ENCODE measurements around the gene NDUFA5. TPM values are rescaled to one million over a fixed set of nuclear protein-coding genes. Genes with fewer than 3 reads are reported as not detected.

NDUFA5 gene
- total and polyA plus RNA-seq, 10 donors, result 40.6 to 85.2 (median 54.2) TPM

DNA sequence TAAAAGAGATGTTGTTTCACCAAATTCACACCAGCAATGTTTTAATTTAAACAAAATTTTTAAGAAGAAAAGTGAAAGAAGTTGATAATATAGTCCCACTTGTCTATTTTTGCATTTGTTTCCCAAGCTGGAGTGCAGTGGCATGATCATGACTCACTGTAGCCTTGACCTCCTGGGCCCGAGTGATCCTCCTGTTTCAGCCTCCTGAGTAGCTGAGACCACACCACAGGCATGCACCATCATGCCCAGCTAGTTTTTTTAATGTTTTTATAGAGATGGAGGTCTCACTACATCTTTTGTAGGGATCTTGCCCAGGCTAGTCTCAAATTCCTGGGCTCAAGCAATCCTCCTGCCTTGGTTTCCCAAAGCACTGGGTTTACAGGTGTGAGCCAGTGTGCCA lies 14.1 kb upstream of the NDUFA5 start:
- no peaks in the 10 kb centered on the region for H3K9me3 ChIP-seq
- H3K27ac ChIP-seq, result no peak overlapping the region
- WGBS, 5 donors, result 66 to 91% (median 78%) methylated on average over 1 of the region's 1 CpG
- intact Hi-C loops (cut with DNase I; ENCODE audit: low total_unique reads), result no loop called here
- H3K36me3 ChIP-seq, result no peaks in the 10 kb centered on the region
- H3K27me3 ChIP-seq (replicated peaks in 1 of 7), result no peaks in the 10 kb centered on the region
- DNase-seq, result no peak
- TF ChIP-seq CTCF (IDR thresholded peaks at IDR 0.05 in 8 of 11, conservative IDR thresholded peaks at IDR 0.05 in 3 of 11) (no peak), POLR2AphosphoS5 (IDR thresholded peaks at IDR 0.05) (no peak), POLR2A (IDR thresholded peaks at IDR 0.05) (no peak)
- H3K4me3 ChIP-seq, result no peak overlapping the region
- H3K4me1 ChIP-seq, result peaks cover 0 to 7% (median 0%) of the 10 kb centered on the region in 6 donors

DNA sequence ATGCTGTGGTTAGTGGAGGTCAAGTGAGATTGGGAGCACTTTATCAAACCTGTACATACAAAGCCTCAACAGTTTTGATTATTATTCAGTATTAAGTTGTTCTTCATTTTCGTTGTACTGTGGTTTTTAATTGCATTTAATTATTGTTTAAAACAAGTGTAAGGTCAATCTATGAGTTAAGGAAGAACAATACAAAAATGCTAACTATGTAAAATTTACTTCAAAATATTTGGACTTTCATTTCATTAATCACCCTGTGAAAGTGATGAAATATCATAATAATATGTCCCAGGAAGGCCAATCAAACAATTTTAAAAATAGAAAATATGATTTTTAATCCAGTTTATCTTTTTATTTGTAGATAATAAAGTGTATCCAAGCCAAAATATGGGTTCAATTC lies 13.6 kb upstream of the NDUFA5 start:
- DNase-seq, result no peak
- intact Hi-C loops (cut with DNase I; ENCODE audit: low total_unique reads), result no loop called here
- Histone ChIP-seq H3K4me1 (peaks cover 0 to 7% (median 0%) of the 10 kb centered on the region in 6 donors), H3K36me3 (no peaks in the 10 kb centered on the region), H3K27me3 (replicated peaks in 1 of 7) (no peaks in the 10 kb centered on the region), H3K4me3 (no peak overlapping the region), H3K9me3 (no peaks in the 10 kb centered on the region), H3K27ac (no peak overlapping the region)
- TF ChIP-seq POLR2AphosphoS5 (IDR thresholded peaks at IDR 0.05) (no peak), CTCF (IDR thresholded peaks at IDR 0.05 in 8 of 11, conservative IDR thresholded peaks at IDR 0.05 in 3 of 11) (no peak), POLR2A (IDR thresholded peaks at IDR 0.05) (no peak)
- 50 to 59% (median 53%) methylated on average over 1 of the region's 1 CpG for WGBS, 5 donors

DNA sequence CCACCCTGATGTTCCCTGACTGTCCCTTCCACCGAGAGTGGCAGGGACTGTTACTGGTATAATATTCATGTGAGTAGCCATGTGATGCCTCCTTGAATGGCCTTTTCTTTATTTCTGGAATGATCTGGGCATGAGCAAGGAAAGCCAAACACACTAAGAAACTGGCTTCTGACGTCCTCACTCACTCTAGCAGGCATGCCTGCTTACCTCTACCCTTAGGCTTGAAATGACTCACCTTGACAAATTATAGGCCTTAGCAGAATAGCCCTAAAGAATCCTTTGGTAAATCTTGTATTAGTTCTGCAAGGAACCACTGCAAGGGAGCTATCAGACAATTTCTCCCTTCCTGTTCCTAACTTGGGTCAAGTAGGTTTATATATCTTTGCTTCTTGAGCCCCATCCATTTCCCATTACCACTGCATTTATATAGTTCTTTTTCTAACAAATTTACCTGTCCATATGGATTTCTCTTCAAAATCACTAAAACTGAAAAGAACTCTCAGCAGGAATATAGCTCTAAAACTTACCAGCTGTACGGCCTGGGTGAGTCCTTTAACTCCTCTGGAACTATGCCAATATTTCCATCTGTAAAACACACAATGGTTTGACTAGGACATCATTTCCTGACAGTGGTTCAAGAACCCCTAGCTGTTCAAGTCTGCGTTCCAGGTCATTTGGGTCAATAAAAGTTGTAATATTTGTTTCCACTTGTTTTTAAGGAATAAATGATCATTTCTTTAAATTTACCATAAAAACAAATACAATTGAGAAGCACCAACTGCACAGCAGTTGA lies 13.0 kb upstream of the NDUFA5 start:
- Histone ChIP-seq H3K27ac (no peak overlapping the region), H3K4me3 (no peak overlapping the region), H3K36me3 (no peaks in the 10 kb centered on the region), H3K27me3 (replicated peaks in 1 of 7) (no peaks in the 10 kb centered on the region), H3K4me1 (peaks cover 0 to 7% (median 0%) of the 10 kb centered on the region in 6 donors), H3K9me3 (no peaks in the 10 kb centered on the region)
- DNase-seq, result no peak
- 66 to 80% (median 73%) methylated on average over 4 of the region's 4 CpGs for WGBS, 5 donors
- TF ChIP-seq CTCF (IDR thresholded peaks at IDR 0.05 in 8 of 11, conservative IDR thresholded peaks at IDR 0.05 in 3 of 11) (no peak), POLR2AphosphoS5 (IDR thresholded peaks at IDR 0.05) (no peak), POLR2A (IDR thresholded peaks at IDR 0.05) (no peak)
- intact Hi-C loops (cut with DNase I; ENCODE audit: low total_unique reads), result no loop called here

GRCh38 chr7:123569352-123570010 lies 11.9 kb upstream of the NDUFA5 start:
- no peak for DNase-seq
- no peak overlapping the region for H3K27ac ChIP-seq
- 2 to 14% (median 8%) methylated on average over 2 of the region's 2 CpGs for whole genome bisulfite sequencing, 5 donors
- TF ChIP-seq POLR2AphosphoS5 (IDR thresholded peaks at IDR 0.05) (no peak), POLR2A (IDR thresholded peaks at IDR 0.05) (no peak), CTCF (IDR thresholded peaks at IDR 0.05 in 8 of 11, conservative IDR thresholded peaks at IDR 0.05 in 3 of 11) (no peak)
- no peaks in the 10 kb centered on the region for H3K36me3 ChIP-seq
- H3K4me1 ChIP-seq, result peaks cover 0 to 7% (median 0%) of the 10 kb centered on the region in 6 donors
- no peaks in the 10 kb centered on the region for H3K27me3 ChIP-seq (replicated peaks in 1 of 7)
- no peak overlapping the region for H3K4me3 ChIP-seq
- intact Hi-C loops (cut with DNase I; ENCODE audit: low total_unique reads), result no loop called here
- no peaks in the 10 kb centered on the region for H3K9me3 ChIP-seq
